HG03457 (cell line): ENCODE data around the gene AP3D1.
A peak's percentile ranks its signal among the peaks of the same experiment; 100 is the strongest.

Experiments used
- ATAC-seq: cut with Tn5 transposase; IDR thresholded peaks from one replicate; pipeline ENCODE4 v1.9.1; 2021; ENCODE audit warnings: moderate number of reproducible peaks; ENCODE audit not compliant: unreplicated experiment

Gene AP3D1

DNA sequence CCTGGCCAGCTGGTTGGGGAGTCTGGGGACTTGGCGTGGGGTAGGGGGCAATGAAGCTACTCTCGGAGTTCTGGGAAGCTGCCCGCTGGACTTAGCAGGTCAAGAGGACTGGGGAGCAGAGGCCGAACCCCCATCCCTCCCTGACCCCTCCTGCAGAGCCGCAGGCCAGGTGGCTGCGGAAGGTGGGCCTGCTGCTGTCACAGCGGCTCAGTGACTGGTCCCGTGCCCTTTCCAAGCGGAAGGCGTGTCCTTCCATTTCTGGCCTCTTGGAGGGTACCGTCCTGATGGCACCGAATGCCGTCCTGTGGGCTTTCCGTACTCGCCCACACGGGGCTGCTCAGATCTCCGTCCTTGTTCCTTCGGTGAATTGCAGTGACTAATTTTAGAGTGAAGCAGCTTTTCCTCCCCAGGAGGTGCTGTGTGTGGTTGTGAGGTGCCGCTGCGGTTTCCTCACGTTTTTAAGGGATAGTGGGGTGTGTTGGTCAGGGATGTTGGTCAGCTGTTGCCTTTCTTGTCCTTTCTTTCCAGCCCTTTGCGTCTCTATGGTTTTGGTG is 33.1 kb upstream of the AP3D1 start:
- no peak for ATAC-seq

DNA sequence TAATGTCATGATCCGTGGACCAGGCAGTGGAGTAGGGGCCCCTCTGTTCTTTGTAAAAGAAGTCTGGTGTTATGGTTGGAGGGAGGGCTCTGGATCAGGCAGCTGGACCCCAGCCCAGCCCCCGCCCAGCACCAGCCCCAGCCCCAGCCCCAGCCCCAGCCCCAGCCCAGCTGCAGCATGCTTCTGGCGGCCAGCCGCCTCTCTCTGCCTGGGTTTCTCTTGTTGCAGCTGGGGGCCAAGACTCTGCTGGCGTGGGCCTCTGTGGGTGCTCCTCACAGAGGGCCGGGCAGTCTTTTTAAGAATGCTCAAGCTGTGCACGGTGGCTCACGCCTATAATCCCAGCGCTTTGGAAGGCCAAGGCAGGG is 30.2 kb upstream of the AP3D1 start:
- no peak for ATAC-seq

DNA sequence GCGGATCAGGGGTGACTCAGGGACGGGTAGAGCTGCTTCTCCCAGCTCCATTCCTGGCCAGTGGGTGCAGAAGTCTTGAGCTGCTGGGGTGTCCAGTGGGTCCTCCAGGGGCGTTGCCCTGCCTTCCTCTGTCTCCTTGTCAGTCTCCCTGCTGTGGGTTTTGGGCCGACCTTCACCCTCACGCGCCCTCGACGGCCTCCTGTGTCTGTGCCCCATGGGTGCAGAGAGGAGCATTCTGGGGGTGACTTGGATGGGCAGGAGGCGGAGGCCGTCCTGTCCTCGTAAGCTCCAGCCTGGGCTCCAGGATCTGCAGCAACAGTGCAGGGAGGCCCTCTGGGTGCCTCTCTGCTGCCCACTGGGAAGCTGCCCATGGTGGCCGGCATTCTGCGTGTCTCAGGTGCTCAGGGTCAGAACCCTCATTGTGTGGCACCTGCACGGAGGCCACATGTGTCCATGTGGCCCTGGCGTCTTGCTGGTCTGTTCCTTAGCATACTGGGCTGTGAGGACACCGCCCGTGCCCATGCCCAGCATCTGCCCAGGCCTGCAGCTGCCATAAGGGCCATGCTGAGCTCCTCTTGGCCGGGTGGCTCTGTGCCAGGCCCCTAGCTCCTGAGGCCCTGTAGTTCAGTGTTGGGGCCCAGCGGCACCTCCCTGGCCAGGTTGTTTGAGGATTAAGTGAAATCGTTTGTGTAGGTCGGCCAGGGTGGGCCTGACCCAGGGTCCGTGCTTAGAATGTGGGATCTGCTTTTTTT is 29.7 kb upstream of the AP3D1 start:
- ATAC-seq: no peak

DNA sequence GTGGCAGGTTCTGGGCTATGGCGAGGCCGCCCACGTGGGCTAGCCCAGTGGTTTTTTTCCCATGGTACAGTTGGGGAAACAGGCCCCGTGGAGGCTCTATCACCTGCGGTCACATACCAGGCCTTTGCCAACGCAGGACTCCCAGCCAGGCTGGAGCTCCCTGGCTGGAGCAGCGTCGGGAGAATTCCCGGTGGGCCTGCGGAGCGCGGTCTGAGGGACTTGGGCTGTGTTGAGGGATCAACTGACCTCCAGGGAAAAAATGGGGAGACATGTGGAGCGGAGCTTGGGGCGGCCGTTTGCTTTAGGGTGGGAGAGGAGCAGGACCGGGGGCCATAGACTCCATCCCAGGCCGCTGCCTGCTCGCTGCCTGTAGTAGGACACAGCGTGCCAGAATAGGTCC is 28.7 kb upstream of the AP3D1 start:
- ATAC-seq: no peak

DNA sequence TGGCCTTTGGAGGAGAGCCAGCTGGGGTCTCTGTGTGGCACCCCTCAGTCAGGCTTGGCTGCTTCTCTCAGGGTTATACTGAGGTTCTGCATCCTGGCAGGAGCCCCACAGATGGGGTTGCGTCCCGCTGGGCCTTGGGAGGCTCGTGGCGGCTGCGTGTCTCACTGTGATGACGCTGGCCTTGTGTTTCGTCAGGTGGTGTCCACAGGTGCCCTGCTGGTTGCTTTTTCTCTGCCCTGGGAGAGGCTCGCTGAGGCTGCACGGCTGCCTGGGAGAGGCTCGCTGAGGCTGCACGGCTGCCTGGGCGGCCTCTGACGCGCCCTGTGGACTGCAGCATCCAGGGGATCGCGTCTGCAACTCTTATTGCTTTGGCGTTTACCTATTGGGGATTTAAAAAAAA is 27.7 kb upstream of the AP3D1 start:
- no peak for ATAC-seq

DNA sequence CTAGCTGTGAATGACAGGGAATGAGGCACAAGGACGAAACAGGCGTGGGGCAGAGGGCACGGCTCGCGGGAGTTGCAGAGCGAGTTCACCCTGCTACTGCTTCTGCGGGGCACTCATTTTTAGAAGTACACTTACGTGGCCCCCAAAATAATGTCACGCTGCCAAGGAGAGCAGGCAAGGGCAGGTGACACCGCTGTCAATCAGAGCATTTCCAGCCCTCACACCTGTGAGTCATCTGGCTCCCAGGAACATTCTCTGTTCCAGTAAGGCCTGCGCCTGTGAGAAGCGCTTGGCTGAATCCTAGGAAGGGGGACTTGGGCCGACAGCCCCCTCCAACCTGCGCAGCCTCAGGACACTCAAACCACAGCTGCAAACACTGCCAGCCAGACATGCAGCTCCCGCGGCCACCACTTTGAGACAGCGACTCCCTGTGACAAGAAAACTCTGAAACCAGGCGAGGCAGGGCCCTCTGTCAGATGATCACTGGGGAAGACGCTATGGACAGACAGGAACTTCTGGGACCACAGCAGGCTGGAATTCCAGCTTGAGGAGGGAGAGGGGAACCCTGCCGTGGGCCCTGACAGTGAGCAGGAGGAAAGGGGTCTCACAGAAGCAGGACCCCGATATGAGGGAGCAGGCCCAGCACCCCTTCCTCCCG is 25.1 kb upstream of the AP3D1 start:
- ATAC-seq: no peak

DNA sequence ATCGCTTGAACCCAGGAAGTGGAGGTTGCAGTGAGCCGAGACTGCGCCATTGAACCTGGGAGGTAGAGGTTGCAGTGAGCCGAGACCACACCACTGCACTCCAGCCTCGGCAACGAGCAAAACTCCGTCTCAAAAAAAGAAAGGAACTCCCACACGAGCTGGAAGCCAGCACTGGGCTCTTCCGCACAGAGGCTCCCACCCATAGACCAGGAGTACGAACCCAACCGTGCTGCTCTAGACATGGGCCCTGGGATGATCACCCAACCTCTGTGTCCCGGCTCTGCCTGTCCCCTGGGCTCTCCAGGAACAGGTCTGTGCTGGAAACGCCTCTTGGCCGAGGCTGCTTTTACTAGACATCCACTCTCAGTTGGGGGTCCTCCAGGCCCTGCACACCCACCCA is 24.4 kb upstream of the AP3D1 start:
- ATAC-seq: no peak

DNA sequence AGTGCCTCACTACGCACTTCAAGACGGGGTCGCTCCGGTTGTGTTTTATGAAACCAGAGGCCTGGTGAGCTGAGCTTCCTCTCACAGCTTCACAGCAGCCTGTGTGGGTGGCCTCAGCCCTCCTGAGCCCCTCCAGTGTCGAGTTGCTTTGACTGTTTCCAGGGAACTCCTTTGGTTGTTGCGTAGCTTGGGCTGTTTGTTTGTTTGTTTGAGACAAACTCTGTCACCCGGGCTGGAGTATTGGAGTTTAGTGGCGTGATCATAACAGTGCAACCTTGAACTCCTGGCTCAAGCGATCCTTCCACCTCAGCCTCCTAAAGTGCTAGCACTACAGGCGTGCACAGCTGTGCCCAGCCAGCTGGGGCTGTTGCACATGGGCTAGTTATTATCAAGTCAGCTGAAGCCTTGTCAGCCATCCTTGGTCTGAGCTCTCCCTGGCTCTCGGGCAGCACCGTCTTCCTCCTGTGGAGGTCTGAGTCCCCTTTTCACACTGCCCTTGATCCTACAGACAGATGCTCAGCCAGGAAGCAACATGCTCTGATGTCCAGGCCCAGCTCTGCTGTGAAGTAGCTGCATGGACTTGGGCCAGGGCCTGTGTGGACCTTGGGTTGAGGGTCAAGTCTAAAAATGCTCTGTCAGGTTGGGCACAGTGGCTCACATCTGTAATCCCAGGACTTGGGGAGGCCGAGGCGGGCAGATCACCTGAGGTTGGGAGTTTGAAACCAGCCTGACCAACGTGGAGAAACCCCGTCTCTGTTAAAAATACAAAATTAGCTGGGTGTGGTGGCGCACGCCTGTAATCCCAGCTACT is 22.6 kb upstream of the AP3D1 start:
- no peak for ATAC-seq

DNA sequence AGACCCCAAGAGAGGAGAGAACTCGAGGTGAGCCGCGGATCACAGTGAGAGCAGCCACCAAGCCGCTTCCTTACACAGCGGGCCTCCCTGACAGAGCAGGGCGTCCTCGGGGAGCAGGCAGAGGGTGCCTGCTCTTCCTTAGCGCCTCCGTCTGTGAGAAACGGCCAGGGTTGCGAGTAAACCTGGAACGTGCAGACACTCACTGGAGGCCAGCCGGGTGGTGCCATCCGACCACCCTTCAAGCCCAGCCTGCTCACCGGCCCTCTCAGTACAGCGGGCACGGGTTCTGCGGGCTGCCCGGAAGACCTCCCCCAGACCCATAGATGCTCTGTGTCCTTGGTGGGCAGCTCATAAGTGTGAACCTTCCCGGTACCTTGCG is 22.0 kb upstream of the AP3D1 start:
- ATAC-seq: no peak

DNA sequence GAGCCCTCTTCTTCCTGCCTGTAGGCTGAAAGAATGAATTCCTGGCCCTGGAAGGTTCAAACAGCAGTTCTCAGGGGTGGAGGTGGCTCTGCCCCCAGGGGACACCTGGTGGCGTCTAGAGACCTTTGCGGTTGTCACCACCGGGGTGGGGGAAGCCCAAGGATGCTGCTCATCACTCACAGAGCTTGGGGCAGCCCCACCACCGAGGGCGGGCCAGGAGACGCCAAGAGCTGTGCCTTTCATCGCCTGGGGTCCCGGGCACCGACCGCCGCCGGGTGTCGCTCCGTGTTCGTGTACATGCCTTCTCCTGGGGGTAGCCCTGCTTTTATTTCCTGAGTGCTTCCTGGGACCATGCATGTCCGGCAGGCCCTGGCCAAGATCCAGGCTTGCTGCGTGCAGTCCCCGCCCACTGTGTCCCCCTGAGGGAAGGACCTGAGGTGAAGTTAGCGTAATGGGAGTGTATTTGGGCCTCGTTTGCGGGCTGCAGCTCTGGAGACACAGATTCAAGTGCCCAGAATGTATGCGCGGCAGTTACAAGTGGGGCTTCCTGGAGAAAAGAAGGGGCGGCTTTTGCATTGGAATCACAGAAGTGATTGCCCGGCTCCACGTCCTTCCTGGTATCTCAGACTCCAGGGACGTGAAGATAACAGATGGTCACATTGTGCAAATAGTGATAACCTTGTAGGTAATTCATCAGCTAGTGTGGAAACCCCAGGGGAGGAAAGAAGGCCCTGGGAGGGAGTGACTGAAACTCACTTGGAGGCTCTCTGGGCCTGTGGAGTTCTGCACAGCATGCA is 20.2 kb upstream of the AP3D1 start:
- peak; percentile 38 for ATAC-seq

DNA sequence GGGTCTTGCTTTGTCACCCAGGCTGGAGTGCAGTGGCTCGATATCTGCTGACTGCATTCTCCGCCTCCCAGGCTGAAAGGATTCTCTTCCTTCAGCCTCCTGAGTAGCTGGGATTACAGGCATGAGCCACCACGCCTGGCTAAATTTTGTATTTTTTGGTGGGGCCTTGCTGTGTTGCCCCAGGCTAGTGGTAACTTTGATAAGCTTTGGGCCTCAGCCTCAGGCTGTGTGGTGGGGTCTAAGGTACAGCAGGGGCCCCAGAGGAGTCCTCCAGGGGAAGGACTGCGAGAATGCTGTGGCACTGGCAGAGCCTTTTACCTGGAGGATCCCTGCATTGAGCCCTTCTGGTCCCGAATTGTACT is 19.6 kb upstream of the AP3D1 start:
- ATAC-seq: no peak

DNA sequence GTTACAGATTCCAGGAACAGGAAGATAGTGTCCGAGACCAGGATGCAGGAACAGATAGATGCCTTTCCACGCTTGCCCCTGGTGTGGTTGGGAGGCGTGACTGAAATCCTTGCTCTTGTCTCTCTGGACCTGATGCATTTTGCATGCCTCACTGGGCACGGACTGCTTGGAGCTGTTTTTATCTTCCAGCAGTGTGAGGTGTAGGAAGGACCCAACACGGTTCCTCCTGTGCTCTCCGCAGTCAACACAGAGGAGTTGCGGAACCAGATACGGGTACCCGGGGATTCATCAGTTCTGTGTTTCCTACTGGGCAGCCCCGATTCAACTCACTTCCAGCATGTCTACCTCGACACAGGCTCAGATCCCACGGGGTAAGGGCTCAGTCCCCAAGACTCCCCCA is 18.9 kb upstream of the AP3D1 start:
- no peak for ATAC-seq

DNA sequence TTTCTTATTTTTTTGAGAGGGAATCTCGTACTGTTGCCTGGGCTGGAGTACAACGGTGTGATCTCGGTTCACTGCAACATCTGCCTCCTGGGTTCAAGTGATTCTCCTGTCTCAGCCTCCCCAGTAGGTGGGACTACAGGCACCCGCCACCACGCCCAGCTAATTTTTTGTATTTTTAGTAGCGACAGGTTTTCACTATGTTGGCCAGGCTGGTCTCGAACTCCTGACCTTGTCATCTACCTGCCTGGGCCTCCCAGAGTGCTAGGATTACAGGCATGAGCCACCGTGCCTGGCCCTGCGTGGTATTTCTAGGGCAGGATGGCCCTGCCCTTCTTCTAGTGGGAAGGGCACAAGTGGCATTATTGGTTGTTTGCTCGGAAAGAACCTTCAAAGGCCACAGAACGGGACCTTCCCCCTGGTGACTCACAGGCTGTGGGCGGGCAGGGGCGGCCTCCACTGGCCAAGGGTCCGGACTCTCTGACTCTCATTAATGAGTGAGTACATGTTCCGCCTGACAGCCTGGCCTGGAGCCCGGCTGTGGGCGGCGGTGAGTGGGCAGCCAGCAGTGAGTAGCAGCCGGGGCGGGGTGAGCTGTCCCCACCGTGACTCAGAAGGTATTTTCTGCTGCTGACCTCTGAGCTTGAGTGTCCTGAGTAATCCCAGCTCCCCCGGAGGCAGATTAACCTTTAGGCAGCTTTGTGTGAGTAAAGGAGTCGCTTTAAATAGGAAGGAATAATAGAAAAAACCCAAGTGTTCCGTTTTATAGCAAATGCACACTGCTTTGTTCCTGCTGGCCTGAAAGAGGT is 17.5 kb upstream of the AP3D1 start:
- peak; percentile 42 for ATAC-seq

DNA sequence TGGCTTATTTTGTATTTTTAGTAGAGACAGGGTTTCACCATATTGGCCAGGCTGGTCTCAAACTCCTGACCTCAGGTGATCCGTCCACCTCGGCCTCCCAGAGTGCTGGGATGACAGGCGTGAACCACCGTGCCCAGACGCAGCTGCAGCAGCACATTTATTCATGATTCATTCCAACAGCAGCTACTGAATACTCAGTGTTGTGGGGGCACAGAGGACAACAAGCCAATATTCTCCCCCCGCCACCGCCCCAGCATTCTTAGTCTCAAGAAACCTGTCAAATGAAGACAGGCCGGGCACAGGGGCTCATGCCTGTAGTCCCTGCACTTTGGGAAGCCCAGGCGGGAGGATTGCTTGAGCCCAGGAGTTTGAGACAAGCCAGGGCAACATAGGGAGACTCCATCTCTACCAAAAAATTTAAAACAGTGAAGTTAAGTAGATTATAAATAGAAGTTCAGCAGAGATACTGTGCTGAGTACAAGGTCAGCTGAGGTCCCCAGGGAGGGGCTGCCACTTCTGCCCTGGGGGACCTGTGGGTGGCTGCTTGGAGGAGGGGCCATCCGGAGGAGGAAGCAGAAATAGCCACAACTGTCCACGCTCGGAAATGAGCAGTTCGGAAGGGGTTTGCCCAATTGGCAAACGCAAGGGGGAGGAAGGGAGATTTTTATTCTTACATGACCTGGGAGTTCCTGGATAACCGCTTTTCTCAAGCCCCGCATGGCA is 16.7 kb upstream of the AP3D1 start:
- peak; percentile 27 for ATAC-seq

DNA sequence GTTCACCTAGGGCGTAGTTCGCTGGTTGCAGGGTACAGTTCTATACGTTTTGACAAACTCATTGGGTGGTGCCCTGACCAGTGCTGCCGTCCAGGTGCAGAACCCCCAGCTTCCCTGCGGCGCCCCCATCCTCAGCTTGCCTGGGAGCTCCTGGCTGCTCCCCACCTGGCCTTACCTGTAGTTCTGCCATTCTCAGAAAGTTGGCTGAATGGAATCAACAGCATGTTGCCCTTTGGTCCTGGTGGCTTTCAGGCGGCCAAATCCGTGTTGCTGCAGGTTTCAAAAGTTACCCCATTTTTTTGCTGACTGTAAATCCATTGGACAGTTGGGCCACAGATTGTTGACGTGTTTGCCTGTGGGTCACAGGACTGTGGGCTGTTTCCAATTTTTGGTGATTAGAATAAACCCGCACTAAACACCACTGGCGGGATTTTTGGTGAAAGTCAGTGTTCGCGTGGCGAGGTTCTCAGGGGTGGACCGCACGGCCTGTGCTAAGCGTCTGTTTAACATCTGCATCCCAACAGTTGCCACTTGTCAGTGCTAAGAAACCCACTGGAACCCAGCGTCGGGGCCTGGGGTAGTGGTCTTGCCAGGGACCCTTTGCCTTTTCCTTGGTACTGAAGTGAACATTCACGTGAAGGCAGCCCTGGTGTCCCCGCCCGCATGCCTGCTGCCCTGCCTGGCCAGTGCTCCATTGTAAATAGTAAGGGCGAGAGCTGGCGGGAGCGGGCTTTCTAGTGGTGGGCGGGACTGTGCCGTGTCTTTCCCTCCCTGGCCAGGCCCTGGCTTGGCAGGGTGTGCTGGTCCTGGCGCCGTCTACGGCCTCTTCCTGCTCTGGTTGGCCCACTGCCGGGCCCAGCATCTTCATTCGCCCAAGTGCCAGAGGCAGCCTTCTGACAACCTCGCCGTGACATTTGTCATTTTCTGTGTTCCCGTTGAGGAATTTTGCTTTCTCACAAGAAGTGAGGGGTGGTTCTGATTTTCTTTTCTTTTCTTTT is 15.7 kb upstream of the AP3D1 start:
- ATAC-seq: no peak

DNA sequence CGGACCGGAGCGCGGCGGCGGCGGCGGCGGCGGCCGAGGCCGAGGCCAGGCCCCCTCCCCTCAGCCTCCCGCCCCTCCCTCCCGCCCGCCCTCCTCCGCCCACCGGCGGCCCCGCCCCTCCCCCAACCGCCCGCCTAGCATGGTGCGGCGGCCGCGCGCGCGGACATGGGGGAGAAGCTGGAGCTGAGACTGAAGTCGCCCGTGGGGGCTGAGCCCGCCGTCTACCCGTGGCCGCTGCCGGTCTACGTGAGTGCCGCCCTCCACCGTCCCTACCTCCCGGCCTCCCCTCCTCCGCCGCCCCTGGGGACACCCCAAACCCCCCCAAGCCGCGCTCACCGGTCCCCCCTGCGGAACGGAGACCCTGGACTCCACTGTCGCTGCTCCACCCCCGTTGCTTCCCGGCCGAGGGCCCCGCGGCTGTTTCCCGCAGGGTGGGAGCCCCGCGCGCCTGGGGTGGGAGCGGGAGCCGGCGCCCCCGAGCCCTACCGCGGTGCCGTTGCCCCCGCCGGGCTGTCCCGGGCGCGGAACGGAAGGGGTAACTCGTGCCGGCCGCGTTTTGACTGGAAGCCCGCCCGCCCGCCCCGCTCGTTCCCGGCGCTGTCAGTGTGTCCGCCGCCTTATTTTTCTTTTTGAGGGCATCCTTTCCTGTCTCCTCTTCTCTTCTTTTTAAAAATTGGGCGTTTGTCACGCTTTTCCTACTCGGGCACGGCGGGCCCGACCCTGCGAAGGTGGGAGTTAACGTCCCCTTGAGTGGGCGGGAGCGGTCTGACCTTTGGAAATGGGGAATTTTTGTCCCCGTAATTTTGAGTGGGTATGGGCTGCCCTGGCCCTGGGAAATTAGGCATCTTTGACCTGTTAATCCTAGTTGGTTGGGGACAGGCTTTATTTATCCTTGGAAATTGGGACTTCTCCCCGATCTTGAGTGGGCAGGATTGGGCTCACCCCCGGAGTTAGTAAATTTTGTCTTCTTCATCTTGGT is 12.9 kb upstream of the AP3D1 start:
- peak; percentile 3 for ATAC-seq

DNA sequence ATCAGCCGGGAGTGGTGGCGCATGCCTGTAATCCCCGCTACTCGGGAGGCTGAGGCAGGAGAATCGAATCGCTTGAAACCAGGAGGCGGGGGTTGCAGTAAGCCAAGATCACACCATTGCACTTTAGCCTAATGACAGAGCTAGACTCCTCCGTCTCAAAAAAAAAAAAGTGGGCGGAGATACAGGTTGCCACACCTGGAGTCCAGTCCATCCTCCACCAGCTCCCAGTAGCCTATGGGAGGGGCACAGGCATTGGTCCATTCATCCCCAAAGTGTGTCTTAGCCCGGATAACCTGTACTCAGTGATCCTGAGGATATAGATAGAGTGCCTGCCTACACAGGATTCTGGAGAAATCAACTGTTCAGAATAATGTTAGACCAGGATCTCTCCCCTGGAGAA is 9.0 kb upstream of the AP3D1 start:
- no peak for ATAC-seq
